HEK293 (cell line): ENCODE data around the gene LRRC8C.

Experiments
- CTCF ChIA-PET: fragments of 350-600 bp; formaldehyde crosslinking; extraction: SDS; loops from one replicate; lab custom pipeline; 2021; ENCODE audit warnings: antibody characterized with exemption; lab: Yijun Ruan, JAX
- POLR2A ChIA-PET: fragments of 300-600 bp; formaldehyde crosslinking; extraction: SDS; loops from one replicate; lab custom pipeline; 2020; ENCODE audit warnings: antibody characterized with exemption, inconsistent platforms; lab: Yijun Ruan, JAX
- H3K27ac ChIP-seq: fragments of 200-500 bp; sonication (Bioruptor generic); 2 replicates; pipeline ENCODE4 v1.5.1; 2014; ENCODE audit warnings: low read depth, low read length, control low read depth, inconsistent platforms; ENCODE audit errors: extremely low read depth
- H3K36me3 ChIP-seq, 2 experiments: fragments of 200-500 bp in 1 of 2; sonication (Bioruptor generic) in 1 of 2; 1 replicate in 1 of 2; 2 replicates in 1 of 2; pipeline ENCODE4 v1.5.1; 2014 to 2017; ENCODE audit warnings: inconsistent platforms in 2 of 2, low read length in 2 of 2; ENCODE audit not compliant: control insufficient read depth in 2 of 2, insufficient read depth in 1 of 2
- H3K4me1 ChIP-seq: fragments of 200-500 bp; sonication (Bioruptor generic); 2 replicates; pipeline ENCODE4 v1.5.1; 2014; ENCODE audit warnings: mild to moderate bottlenecking, low read length, inconsistent platforms; ENCODE audit not compliant: control insufficient read depth, insufficient read depth
- H3K4me3 ChIP-seq: 2 replicates; pipeline ENCODE4 v1.5.1; 2011; ENCODE audit warnings: low read depth, mild to moderate bottlenecking, control low read depth, low read length, moderate library complexity
- H3K9me3 ChIP-seq: fragments of 200-500 bp; sonication (Bioruptor generic); 2 replicates; pipeline ENCODE4 v1.5.1; 2014; ENCODE audit warnings: low read depth, low read length, inconsistent platforms; ENCODE audit not compliant: control insufficient read depth, insufficient read depth
- PRDM6 ChIP-seq: fragments of 450-650 bp; formaldehyde crosslinking; IDR thresholded peaks from 2 replicates; pipeline ENCODE4 v1.5.1; 2017; ENCODE audit warnings: missing biosample characterization, missing genetic modification characterization
- SP3 ChIP-seq: fragments of 450-650 bp; formaldehyde crosslinking; IDR thresholded peaks from 2 replicates; pipeline ENCODE4 v1.5.1; 2016; ENCODE audit warnings: missing biosample characterization, missing genetic modification characterization
- ZBTB44 ChIP-seq: fragments of 450-650 bp; IDR thresholded peaks from 2 replicates; pipeline ENCODE4 v1.5.1; 2018; ENCODE audit warnings: missing biosample characterization, mild to moderate bottlenecking, missing genetic modification characterization
- ZBTB49 ChIP-seq: fragments of 450-650 bp; formaldehyde crosslinking; IDR thresholded peaks from 2 replicates; pipeline ENCODE4 v1.5.1; 2016; ENCODE audit warnings: missing biosample characterization, missing genetic modification characterization, low read depth
- ZFP3 ChIP-seq: fragments of 450-650 bp; formaldehyde crosslinking; IDR thresholded peaks from 2 replicates; pipeline ENCODE4 v1.5.1; 2016; ENCODE audit warnings: low read depth, missing biosample characterization, missing genetic modification characterization
- ZFP37 ChIP-seq: fragments of 450-650 bp; formaldehyde crosslinking; IDR thresholded peaks from 2 replicates; pipeline ENCODE4 v1.5.1; 2016; ENCODE audit warnings: missing biosample characterization, missing genetic modification characterization
- ZNF112 ChIP-seq: fragments of 450-650 bp; formaldehyde crosslinking; IDR thresholded peaks from 2 replicates; pipeline ENCODE4 v1.5.0; 2017; ENCODE audit warnings: missing biosample characterization, missing genetic modification characterization
- ZNF121 ChIP-seq: fragments of 450-650 bp; formaldehyde crosslinking; IDR thresholded peaks from 2 replicates; pipeline ENCODE4 v1.5.1; 2016; ENCODE audit warnings: missing biosample characterization, missing genetic modification characterization
- ZNF174 ChIP-seq: fragments of 450-650 bp; formaldehyde crosslinking; IDR thresholded peaks from 2 replicates; pipeline ENCODE4 v1.5.0; 2017; ENCODE audit warnings: missing biosample characterization, mild to moderate bottlenecking, missing genetic modification characterization
- ZNF223 ChIP-seq: fragments of 450-650 bp; formaldehyde crosslinking; IDR thresholded peaks from 2 replicates; pipeline ENCODE4 v1.5.1; 2016; ENCODE audit warnings: missing biosample characterization, missing genetic modification characterization
- ZNF518A ChIP-seq: fragments of 450-650 bp; formaldehyde crosslinking; conservative IDR thresholded peaks from 2 replicates; pipeline ENCODE4 v1.5.1; 2016; ENCODE audit warnings: low read depth, missing biosample characterization, missing genetic modification characterization
- ZNF549 ChIP-seq: fragments of 450-650 bp; IDR thresholded peaks from 2 replicates; pipeline ENCODE4 v1.5.1; 2018; ENCODE audit warnings: missing biosample characterization, missing genetic modification characterization, mild to moderate bottlenecking, inconsistent platforms, moderate library complexity
- ZNF555 ChIP-seq: fragments of 450-650 bp; formaldehyde crosslinking; conservative IDR thresholded peaks from 2 replicates; pipeline ENCODE4 v1.5.1; 2017; ENCODE audit warnings: missing biosample characterization, mild to moderate bottlenecking, missing genetic modification characterization, inconsistent platforms
- ZNF560 ChIP-seq: fragments of 450-650 bp; formaldehyde crosslinking; IDR thresholded peaks from 2 replicates; pipeline ENCODE4 v1.5.1; 2017; ENCODE audit warnings: missing biosample characterization, missing genetic modification characterization, borderline replicate concordance
- ZNF596 ChIP-seq: fragments of 450-650 bp; IDR thresholded peaks from 2 replicates; pipeline ENCODE4 v1.5.0; 2018; ENCODE audit warnings: missing biosample characterization, mild to moderate bottlenecking, missing genetic modification characterization, moderate library complexity
- ZNF621 ChIP-seq: fragments of 450-650 bp; formaldehyde crosslinking; IDR thresholded peaks from 2 replicates; pipeline ENCODE4 v1.5.1; 2017; ENCODE audit warnings: missing biosample characterization, missing genetic modification characterization
- ZNF701 ChIP-seq: fragments of 450-650 bp; formaldehyde crosslinking; IDR thresholded peaks from 2 replicates; pipeline ENCODE4 v1.5.1; 2016; ENCODE audit warnings: missing biosample characterization, missing genetic modification characterization
- ZNF785 ChIP-seq: fragments of 450-650 bp; formaldehyde crosslinking; IDR thresholded peaks from 2 replicates; pipeline ENCODE4 v1.5.1; 2016; ENCODE audit warnings: missing biosample characterization, missing genetic modification characterization

LRRC8C gene

GRCh38 chr1:89754518-89754917 is 121.6 kb downstream of the LRRC8C start (continued):
- no peak for TF ChIP-seq ZBTB49 (tag by site-specific recombination)
- TF ChIP-seq ZNF560 (tag by site-specific recombination), result no peak
- TF ChIP-seq ZNF555, result no peak
- TF ChIP-seq ZNF112 (tag by site-specific recombination), result no peak

GRCh38 chr1:89755591-89755990 is 122.7 kb downstream of the LRRC8C start:
- TF ChIP-seq ZNF518A (no peak), SP3 (tag by site-specific recombination) (no peak), ZNF701 (tag by site-specific recombination) (no peak), ZNF549 (tag by site-specific recombination) (no peak), ZNF621 (tag by site-specific recombination) (no peak), ZNF121 (no peak), ZFP37 (tag by site-specific recombination) (no peak), ZNF174 (no peak), PRDM6 (tag by site-specific recombination) (no peak), ZBTB44 (tag by site-specific recombination) (no peak), ZNF596 (tag by site-specific recombination) (no peak), ZFP3 (tag by site-specific recombination) (no peak), ZNF785 (no peak), ZNF223 (tag by site-specific recombination) (no peak)
- H3K36me3 ChIP-seq, result no peaks in the 10 kb centered on the region
- ChIA-PET CTCF (interaction anchor here (0.5 to 1.2 kb wide), 3 partner anchors 38 to 329 kb away, joined by 3 to 6 read pairs (median 4); no protein-coding TSS in a partner anchor), POLR2A (no interaction called here)
- H3K4me3 ChIP-seq, result no peak overlapping the region
- no peak overlapping the region for H3K27ac ChIP-seq
- no peaks in the 10 kb centered on the region for H3K4me1 ChIP-seq
- no peaks in the 10 kb centered on the region for H3K9me3 ChIP-seq
